ENCODE results near the gene PAN3.

- no peak for TF ChIP-seq CTCF (conservative IDR thresholded peaks at IDR 0.05 in 1 of 2, IDR thresholded peaks at IDR 0.05 in 1 of 2; ENCODE audit: low read depth in 1 of 2, low read length in 2 of 2)
- TF ChIP-seq EZH2 (IDR thresholded peaks at IDR 0.05; ENCODE audit: low read length, missing control alignments): no peak
Observed at GRCh38 chr13:28282451-28282850, 144.1 kb downstream of the PAN3 start.
